Activated CD8-positive, alpha-beta memory T cell treated with anti-CD3 and anti-CD28 coated beads for 4 hours (primary cell): Measurements from ENCODE around the gene EMILIN2.
"Not testable (repeated sequence)": the region's sequence is repeated elsewhere in the genome, so short reads cannot be mapped to it uniquely, and the experiment has no call there.

Experiments used
- DNase-seq, 2 donors: peaks; one replicate each; pipeline ENCODE4 v3.0.0-alpha.2; 2020; ENCODE audit warnings: low read depth in 2 of 2

EMILIN2 gene

GRCh38 chr18:2845172-2845571, 1.6 kb upstream of the EMILIN2 start:
- no peak for DNase-seq

- no peak for DNase-seq
Observed at GRCh38 chr18:2847317-2848246, 776 bp downstream of the EMILIN2 start.

GRCh38 chr18:2848247-2849246, 1.7 kb downstream of the EMILIN2 start:
- DNase-seq: no peak

GRCh38 chr18:2850816-2851215, 4.0 kb downstream of the EMILIN2 start:
- no peak for DNase-seq

GRCh38 chr18:2851771-2852170, 5.0 kb downstream of the EMILIN2 start:
- DNase-seq: no peak

GRCh38 chr18:2852460-2852859, 5.7 kb downstream of the EMILIN2 start:
- DNase-seq: not testable (repeated sequence)

GRCh38 chr18:2853173-2853925, 6.5 kb downstream of the EMILIN2 start:
- no peak for DNase-seq

- DNase-seq: no peak
Observed at GRCh38 chr18:2853926-2854664, 7.3 kb downstream of the EMILIN2 start.

GRCh38 chr18:2854875-2855274, 8.1 kb downstream of the EMILIN2 start:
- no peak for DNase-seq

GRCh38 chr18:2855560-2856350, 8.9 kb downstream of the EMILIN2 start:
- DNase-seq: no peak

- no peak for DNase-seq
Observed at GRCh38 chr18:2856547-2857170, 9.9 kb downstream of the EMILIN2 start.

- no peak for DNase-seq
Observed at GRCh38 chr18:2857491-2858131, 10.8 kb downstream of the EMILIN2 start.

- not testable (repeated sequence) for DNase-seq
Observed at GRCh38 chr18:2860397-2860796, 13.6 kb downstream of the EMILIN2 start.

- not testable (repeated sequence) for DNase-seq
Observed at GRCh38 chr18:2863997-2864396, 17.2 kb downstream of the EMILIN2 start.

GRCh38 chr18:2866465-2866864, 19.7 kb downstream of the EMILIN2 start:
- DNase-seq: not testable (repeated sequence)

- DNase-seq: no peak
Observed at GRCh38 chr18:2869207-2869606, 22.4 kb downstream of the EMILIN2 start.

- DNase-seq: no peak
Observed at GRCh38 chr18:2871111-2871720, 24.4 kb downstream of the EMILIN2 start.

- DNase-seq: no peak
Observed at GRCh38 chr18:2872095-2872494, 25.3 kb downstream of the EMILIN2 start.

GRCh38 chr18:2874765-2875164, 28.0 kb downstream of the EMILIN2 start:
- DNase-seq: no peak
